GM06990 (cell line): ENCODE data around the gene PEPD.

Experiments
- DNase-seq: peaks from one replicate; pipeline ENCODE4 v3.0.0-alpha.2; 2011; ENCODE audit not compliant: insufficient read length; ENCODE audit errors: extremely low read depth
- H3K27me3 ChIP-seq: replicated peaks from 2 replicates; pipeline ENCODE4 v1.6.0; 2011; ENCODE audit warnings: low read length; ENCODE audit not compliant: control insufficient read depth, insufficient read depth
- H3K36me3 ChIP-seq: 2 replicates; pipeline ENCODE4 v1.5.1; 2011; ENCODE audit warnings: low read length; ENCODE audit not compliant: control insufficient read depth, insufficient read depth
- H3K4me3 ChIP-seq: replicated peaks from 2 replicates; pipeline ENCODE4 v1.5.1; 2011; ENCODE audit warnings: low read depth, mild to moderate bottlenecking, control low read depth, low read length
- CTCF ChIP-seq: IDR thresholded peaks from 2 replicates; pipeline ENCODE4 v1.5.1; 2011; ENCODE audit warnings: low read length, control low read depth, mild to moderate bottlenecking, inconsistent platforms; ENCODE audit not compliant: insufficient read depth, poor library complexity, severe bottlenecking

Gene PEPD

GRCh38 chr19:33456845-33457220, 64.8 kb downstream of the PEPD start:
- no peak for DNase-seq

GRCh38 chr19:33456076-33456844, 65.3 kb downstream of the PEPD start:
- Histone ChIP-seq H3K36me3 (no peaks in the 10 kb centered on the region), H3K4me3 (no peak overlapping the region), H3K27me3 (no peaks in the 10 kb centered on the region)
- TF ChIP-seq CTCF: no peak
- no peak for DNase-seq

More at GRCh38 chr19:33456845-33457220, 64.8 kb downstream of the PEPD start:
- H3K27me3 ChIP-seq: no peaks in the 10 kb centered on the region
- H3K36me3 ChIP-seq: no peaks in the 10 kb centered on the region
- H3K4me3 ChIP-seq: no peak overlapping the region
- TF ChIP-seq CTCF: no peak

- Histone ChIP-seq H3K4me3 (no peak overlapping the region), H3K27me3 (no peaks in the 10 kb centered on the region), H3K36me3 (no peaks in the 10 kb centered on the region)
- TF ChIP-seq CTCF: no peak
- DNase-seq: no peak
Measured at GRCh38 chr19:33453265-33453664, 68.3 kb downstream of the PEPD start.

GRCh38 chr19:33450689-33451088, 70.9 kb downstream of the PEPD start:
- no peak for TF ChIP-seq CTCF
- no peak for DNase-seq
- Histone ChIP-seq H3K27me3 (no peaks in the 10 kb centered on the region), H3K4me3 (no peak overlapping the region), H3K36me3 (no peaks in the 10 kb centered on the region)

GRCh38 chr19:33449799-33450198, 71.8 kb downstream of the PEPD start:
- TF ChIP-seq CTCF: no peak

GRCh38 chr19:33448159-33448516, 73.5 kb downstream of the PEPD start:
- TF ChIP-seq CTCF: no peak
- Histone ChIP-seq H3K4me3 (no peak overlapping the region), H3K36me3 (no peaks in the 10 kb centered on the region; the same call in 1 of the 2 replicates), H3K27me3 (no peaks in the 10 kb centered on the region)
- DNase-seq: no peak

More at GRCh38 chr19:33449799-33450198, 71.8 kb downstream of the PEPD start:
- H3K27me3 ChIP-seq: no peaks in the 10 kb centered on the region
- no peaks in the 10 kb centered on the region for H3K36me3 ChIP-seq
- no peak overlapping the region for H3K4me3 ChIP-seq
- DNase-seq: no peak
